Glutamatergic neuron (in vitro differentiated cells): ENCODE results near the gene MFAP3L. TPM values are rescaled to one million over a fixed set of nuclear protein-coding genes. Genes with fewer than 3 reads are reported as not detected.

Experiments
- DNase-seq: peaks from one replicate; pipeline ENCODE4 v3.0.0; 2022
- H3K27ac Mint-ChIP-seq: one replicate; pipeline ENCODE4 v1.8.0; 2020; ENCODE audit warnings: mild to moderate bottlenecking, mixed read lengths, inconsistent platforms; ENCODE audit not compliant: unreplicated experiment
- H3K27me3 Mint-ChIP-seq: one replicate; pipeline ENCODE4 v1.8.0; 2020; ENCODE audit warnings: mild to moderate bottlenecking, moderate library complexity, mixed read lengths, inconsistent platforms; ENCODE audit not compliant: unreplicated experiment
- H3K36me3 Mint-ChIP-seq: one replicate; pipeline ENCODE4 v1.8.0; 2020; ENCODE audit warnings: mild to moderate bottlenecking, mixed read lengths, inconsistent platforms; ENCODE audit not compliant: unreplicated experiment
- H3K4me1 Mint-ChIP-seq: one replicate; pipeline ENCODE4 v1.8.0; 2020; ENCODE audit warnings: mild to moderate bottlenecking, low read depth, mixed read lengths, inconsistent platforms; ENCODE audit not compliant: unreplicated experiment
- H3K4me3 Mint-ChIP-seq: one replicate; pipeline ENCODE4 v1.8.0; 2020; ENCODE audit warnings: mild to moderate bottlenecking, mixed read lengths, inconsistent platforms; ENCODE audit not compliant: unreplicated experiment
- H3K9me3 Mint-ChIP-seq: one replicate; pipeline ENCODE4 v1.8.0; 2020; ENCODE audit warnings: mild to moderate bottlenecking, moderate library complexity, mixed read lengths, inconsistent platforms; ENCODE audit not compliant: unreplicated experiment
- total RNA-seq: library from RNA; stranded (reverse); fragmentation: NEBNext Ultra II Directional; extraction: Animal tissue kit (Norgen Biotek cat#: 25700); gene quantifications from one replicate; pipeline ENCODE4 v1.2.1, GENCODE V29; 2021; ENCODE audit not compliant: unreplicated experiment
- TF ChIP-seq, protein P1 (sequence below): fragments of 200-600 bp; sonication (generic); IDR thresholded peaks from one replicate; pipeline ENCODE4 v1.5.0; 2021; ENCODE audit not compliant: partially characterized antibody, unreplicated experiment

Gene MFAP3L
- total RNA-seq, 1 donor from 2014 or later, result 8.4 TPM

- Mint-ChIP-seq H3K27ac (no peak overlapping the region), H3K4me1 (no peaks in the 10 kb centered on the region), H3K27me3 (no peaks in the 10 kb centered on the region), H3K9me3 (no peaks in the 10 kb centered on the region), H3K4me3 (no peak overlapping the region), H3K36me3 (no peaks in the 10 kb centered on the region)
- TF ChIP-seq, protein P1, sequence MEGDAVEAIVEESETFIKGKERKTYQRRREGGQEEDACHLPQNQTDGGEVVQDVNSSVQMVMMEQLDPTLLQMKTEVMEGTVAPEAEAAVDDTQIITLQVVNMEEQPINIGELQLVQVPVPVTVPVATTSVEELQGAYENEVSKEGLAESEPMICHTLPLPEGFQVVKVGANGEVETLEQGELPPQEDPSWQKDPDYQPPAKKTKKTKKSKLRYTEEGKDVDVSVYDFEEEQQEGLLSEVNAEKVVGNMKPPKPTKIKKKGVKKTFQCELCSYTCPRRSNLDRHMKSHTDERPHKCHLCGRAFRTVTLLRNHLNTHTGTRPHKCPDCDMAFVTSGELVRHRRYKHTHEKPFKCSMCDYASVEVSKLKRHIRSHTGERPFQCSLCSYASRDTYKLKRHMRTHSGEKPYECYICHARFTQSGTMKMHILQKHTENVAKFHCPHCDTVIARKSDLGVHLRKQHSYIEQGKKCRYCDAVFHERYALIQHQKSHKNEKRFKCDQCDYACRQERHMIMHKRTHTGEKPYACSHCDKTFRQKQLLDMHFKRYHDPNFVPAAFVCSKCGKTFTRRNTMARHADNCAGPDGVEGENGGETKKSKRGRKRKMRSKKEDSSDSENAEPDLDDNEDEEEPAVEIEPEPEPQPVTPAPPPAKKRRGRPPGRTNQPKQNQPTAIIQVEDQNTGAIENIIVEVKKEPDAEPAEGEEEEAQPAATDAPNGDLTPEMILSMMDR, result no peak
- no peak for DNase-seq
Measured at GRCh38 chr4:169984173-169984572, 42.0 kb downstream of the MFAP3L start.

- Mint-ChIP-seq H3K4me1 (peaks cover 9% of the 10 kb centered on the region), H3K36me3 (no peaks in the 10 kb centered on the region), H3K4me3 (no peak overlapping the region), H3K27ac (no peak overlapping the region), H3K9me3 (peaks cover 3% of the 10 kb centered on the region), H3K27me3 (no peaks in the 10 kb centered on the region)
- TF ChIP-seq, protein P1, result no peak
- no peak for DNase-seq
Measured at GRCh38 chr4:169976951-169977350, 49.2 kb downstream of the MFAP3L start.

GRCh38 chr4:169975838-169976796 lies 50.1 kb downstream of the MFAP3L start:
- no peak for DNase-seq
- Mint-ChIP-seq H3K4me3 (no peak overlapping the region), H3K27me3 (no peaks in the 10 kb centered on the region), H3K9me3 (peaks cover 3% of the 10 kb centered on the region), H3K27ac (no peak overlapping the region), H3K36me3 (no peaks in the 10 kb centered on the region), H3K4me1 (peaks cover 9% of the 10 kb centered on the region)
- TF ChIP-seq, protein P1, result no peak

DNA sequence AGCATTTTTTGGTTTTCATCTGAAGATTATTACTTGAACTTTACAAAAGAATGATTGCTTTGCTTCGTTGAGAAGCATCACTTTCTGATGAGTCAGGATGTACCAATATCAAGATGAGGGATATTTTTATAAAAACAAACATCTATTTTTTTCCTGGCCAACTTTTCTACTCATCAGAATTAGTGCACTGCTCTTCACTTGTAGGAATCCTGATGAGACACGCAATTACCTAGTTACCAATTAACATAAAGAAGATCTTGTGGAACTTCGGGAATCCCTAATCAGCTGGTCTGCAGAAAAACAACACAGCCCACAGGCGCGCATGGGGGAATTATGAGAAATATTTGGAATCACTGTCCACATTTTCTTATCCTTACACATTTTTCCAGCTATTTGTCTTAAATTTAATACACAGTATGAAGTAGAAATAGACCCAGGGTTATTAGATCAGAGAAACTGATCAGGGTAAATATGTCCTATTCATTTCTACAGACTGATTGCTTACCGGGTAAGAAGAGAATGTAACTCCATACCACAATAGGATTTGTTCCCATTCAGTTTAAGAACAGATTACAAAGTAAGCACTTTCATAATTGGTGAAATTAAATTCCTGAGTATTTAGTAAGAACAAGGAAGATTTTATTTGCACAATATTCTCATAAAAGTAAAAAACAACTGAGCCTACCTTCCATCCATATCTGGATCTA lies 50.9 kb downstream of the MFAP3L start:
- no peaks in the 10 kb centered on the region for H3K36me3 Mint-ChIP-seq
- peaks cover 3% of the 10 kb centered on the region for H3K9me3 Mint-ChIP-seq
- no peak overlapping the region for H3K27ac Mint-ChIP-seq
- no peak for DNase-seq
- TF ChIP-seq, protein P1, result no peak
- peaks cover 9% of the 10 kb centered on the region for H3K4me1 Mint-ChIP-seq
- H3K4me3 Mint-ChIP-seq, result no peak overlapping the region
- H3K27me3 Mint-ChIP-seq, result no peaks in the 10 kb centered on the region
